GM21360 (cell line): ENCODE measurements around the gene GALNT14.
"Not testable (repeated sequence)": the region's sequence is repeated elsewhere in the genome, so short reads cannot be mapped to it uniquely, and the experiment has no call there.

Experiments
- ATAC-seq: cut with Tn5 transposase; IDR thresholded peaks from one replicate; pipeline ENCODE4 v1.9.1; 2021; ENCODE audit warnings: mild to moderate bottlenecking, moderate library complexity; ENCODE audit not compliant: unreplicated experiment

GALNT14 gene, protein sequence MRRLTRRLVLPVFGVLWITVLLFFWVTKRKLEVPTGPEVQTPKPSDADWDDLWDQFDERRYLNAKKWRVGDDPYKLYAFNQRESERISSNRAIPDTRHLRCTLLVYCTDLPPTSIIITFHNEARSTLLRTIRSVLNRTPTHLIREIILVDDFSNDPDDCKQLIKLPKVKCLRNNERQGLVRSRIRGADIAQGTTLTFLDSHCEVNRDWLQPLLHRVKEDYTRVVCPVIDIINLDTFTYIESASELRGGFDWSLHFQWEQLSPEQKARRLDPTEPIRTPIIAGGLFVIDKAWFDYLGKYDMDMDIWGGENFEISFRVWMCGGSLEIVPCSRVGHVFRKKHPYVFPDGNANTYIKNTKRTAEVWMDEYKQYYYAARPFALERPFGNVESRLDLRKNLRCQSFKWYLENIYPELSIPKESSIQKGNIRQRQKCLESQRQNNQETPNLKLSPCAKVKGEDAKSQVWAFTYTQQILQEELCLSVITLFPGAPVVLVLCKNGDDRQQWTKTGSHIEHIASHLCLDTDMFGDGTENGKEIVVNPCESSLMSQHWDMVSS

DNA sequence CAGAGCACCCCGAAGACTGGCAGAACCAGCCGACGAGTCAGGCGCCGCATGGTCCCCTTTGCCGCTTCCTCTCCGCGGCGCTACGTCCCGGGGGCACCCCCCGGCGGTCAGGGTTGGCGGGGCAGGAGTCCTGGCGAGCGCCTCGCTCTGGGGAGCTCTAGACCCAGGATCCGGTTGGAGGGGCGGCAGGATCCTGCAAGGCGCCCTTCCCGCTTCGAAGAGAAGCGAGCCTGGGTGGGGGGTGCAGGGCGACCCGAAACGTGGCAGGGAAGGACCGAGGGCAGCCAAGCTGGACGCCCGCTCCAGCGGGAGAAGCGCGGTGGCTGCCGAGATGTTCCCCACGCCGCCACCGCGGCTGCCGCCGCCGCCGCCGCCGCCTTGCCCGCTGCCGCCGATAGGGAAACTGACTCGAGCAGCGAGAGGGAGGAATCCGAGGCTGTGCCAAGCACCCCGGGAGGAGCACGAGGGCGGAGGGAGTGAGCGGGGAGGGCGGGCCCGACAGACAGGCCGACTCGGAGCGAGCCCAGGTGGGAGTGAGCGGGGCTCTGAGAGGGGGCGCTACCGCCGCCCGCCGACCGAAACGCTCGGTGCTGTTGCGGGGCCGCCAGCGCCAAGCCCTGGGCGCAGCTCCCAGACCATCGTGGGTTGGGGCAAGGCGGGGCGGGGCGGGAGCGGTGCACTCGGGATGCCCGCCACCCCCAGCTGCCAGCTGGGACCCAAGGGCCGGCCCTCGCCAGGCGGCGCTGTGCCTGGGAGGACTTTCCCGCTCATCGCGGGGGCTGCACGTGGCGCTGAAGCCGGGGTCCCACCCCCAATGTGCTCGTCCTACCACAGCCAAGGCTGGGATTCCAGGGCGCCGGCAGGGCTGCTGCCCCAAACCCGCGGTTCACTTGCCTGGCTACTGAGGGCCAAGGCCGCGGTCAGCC, at the start of gene GALNT14:
GALNT14 (minus strand) TSS at position 404 of the 926 bp plus-strand sequence; CDS start at position 50, 354 bp downstream.
- no peak for ATAC-seq

DNA sequence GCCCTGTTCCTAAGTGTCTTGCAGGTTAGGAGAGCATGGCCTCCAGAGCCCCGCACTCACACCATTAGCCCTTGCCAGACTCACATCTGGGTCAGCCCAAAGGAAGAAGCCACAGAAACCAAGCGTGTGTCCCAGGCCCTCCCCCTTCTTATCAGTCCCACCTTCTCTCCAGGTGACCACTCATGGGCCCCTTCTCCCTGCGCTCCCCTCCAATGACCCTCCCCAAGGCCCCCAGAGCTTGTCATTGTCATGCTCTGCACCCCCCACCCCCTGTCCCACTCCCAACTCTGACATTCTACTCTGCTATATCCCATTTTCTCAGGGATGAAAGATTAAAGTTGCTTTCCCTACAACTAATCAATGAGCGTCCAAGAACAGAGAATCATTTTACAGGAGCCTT, 48.9 kb upstream of the GALNT14 start:
- ATAC-seq, result no peak

DNA sequence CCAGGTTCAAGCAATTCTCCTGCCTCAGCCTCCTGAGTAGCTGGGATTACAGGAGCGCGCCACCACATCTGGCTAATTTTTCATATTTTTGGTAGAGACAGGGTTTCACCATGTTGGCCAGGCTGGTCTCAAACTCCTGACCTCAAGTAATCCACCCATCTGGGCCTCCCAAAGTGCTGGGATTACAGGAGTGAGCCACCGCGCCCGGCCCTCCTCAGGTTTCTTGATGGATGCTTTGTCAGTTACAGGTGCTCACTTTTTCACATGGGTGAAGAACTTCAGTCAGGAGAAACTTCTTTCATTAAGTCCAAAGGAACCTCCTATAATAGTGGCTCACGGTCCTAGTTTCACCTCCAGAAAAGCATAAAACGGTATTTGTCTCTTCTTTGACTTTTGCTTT, 45.7 kb upstream of the GALNT14 start:
- ATAC-seq, result not testable (repeated sequence)

DNA sequence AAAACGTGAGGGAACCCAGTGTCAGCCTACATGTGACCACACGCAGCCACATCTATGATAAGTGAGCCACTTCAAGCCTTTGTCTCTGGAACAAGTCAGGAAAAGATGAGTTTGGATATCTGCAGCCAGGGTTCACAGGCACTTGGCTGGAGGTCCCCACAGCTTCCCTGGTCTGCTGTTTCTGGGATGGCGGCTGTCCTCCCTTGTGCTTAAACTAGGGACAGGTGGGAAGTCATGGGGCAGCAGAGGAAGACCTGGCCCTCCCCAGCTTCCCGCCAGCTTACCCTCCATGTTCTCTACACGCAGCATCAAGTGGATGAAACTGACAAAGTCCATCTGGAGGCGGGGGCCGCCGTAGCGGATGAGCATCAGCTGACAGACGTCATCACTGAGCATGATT, 38.5 kb upstream of the GALNT14 start:
- ATAC-seq, result no peak

DNA sequence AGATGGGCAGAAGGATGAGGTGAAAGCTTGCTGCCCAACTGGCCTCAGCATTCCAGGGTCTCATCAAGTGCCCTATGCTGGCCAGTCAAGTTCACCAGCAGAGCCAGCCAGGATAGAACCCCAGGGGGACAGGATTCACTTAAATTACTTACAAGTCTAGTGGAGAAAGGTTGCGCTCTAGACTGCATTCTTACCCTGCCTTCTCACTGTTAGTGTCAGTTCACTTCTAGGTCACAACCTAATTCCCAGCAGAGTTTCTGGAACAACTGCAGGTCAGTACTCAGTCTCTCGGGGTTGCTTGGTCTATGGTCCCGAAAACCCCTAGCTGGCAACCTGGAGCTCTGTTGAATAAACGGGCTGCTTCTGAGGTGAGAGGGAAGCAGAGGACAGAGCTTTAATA, 32.9 kb upstream of the GALNT14 start:
- ATAC-seq, result no peak

DNA sequence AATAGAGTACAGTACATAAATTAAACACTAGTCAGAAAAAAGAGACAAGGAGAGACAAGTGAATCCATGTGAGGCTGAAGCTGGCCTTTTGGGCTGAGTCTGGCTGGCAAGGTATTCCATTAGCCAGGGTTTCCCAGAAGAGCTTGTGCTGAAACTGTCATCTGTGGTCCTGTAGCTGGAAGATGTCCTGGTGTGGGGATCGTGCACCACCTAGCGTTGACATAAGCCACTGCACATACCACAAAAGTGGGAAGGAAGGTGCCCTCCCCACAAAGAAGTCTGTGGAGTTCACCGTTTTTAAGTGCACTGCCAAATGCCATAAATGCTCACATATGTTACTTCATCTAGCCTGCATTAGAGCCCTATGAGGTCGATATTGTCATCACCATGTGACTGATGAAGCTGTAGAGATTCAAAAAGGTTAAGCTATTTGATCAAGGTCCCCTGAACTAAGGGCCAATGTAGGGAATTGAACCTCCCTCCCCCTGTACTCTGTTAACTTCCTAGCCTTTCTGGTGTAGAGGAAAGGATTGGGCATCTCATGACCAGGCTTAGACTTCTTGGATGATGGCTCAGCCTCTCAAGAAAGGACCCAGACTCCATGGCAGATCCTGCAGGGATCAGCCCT, 31.9 kb upstream of the GALNT14 start:
- no peak for ATAC-seq

DNA sequence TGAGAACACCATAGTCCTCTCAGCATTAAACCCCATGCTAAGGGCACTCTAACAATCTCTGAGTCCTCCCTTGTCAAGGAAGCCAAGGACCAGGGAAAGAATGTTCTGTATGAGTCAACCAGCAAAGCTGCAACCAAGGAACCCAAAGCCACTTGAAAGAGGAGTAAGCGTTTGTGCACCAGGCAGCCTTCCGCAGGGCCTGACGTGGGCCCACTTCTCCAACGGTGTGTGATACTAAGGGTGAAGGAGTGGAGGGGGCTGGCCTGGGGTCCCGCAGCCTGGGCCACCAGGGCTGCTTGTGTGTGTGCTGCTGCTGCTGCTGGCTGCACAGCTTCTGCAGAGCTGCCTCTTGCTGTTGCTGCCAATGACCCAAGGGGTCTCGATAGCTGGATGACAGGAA, 30.1 kb upstream of the GALNT14 start:
- no peak for ATAC-seq

DNA sequence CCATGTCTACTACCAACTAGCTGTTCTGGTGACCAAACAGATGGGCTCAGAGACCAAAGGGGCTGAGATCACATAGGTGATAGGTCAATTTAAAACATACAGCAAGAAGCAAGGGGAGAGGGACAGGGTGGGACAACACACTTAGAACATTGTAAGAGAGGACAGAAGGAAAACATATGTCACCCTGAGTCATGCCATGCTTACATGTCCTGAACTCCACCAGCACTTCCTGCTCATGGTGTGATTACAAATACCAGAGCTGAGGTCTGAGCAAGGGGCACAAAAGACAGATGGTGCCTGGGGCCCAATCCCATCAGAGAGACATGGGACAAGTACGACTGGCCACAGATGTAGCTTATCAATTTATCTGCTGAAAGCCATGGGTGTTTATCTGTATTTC, 28.7 kb upstream of the GALNT14 start:
- no peak for ATAC-seq

DNA sequence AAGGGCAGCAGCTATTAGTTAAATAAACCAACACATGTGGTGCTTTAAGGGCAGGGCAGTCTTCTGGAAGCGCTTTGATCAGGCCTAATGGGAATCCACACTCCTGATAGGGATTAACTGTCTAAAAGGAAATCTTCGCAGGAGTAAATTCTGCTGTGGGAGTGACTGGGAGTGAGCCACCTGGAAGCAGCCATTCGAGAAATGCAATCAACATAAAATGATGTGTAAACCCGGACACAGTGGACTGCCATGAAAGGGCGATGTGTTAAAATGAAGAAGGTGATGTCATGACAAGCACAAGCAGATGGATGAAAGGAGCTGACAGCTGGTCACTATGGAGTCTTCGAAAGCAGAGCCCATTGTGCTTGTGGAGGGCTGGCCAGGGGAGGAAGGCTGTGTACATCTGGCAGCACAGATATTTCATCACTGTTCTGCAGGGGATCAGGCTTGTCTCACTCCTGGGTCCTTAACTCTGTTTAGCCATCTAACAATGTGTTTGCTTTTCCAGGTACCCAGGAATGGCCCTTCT, 24.8 kb upstream of the GALNT14 start:
- no peak for ATAC-seq

DNA sequence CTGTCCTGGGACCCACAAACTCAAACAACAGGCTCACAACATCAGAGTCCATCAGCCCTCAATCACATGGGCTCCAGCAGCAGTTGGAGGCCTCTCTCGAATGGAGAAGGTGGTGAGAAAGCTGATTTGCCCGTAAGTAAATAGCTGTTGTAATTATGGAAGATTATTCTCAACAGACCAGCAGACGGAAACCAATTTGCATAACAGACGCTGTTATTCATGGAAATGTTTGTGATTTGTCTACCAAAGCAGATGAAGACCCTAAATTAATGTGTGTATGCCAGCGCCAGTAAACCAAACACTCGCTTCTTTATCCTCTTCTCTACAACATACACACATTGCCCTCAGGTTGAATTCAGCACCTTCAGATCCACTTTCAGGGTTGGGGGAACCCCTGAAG, 23.4 kb upstream of the GALNT14 start:
- ATAC-seq, result no peak

DNA sequence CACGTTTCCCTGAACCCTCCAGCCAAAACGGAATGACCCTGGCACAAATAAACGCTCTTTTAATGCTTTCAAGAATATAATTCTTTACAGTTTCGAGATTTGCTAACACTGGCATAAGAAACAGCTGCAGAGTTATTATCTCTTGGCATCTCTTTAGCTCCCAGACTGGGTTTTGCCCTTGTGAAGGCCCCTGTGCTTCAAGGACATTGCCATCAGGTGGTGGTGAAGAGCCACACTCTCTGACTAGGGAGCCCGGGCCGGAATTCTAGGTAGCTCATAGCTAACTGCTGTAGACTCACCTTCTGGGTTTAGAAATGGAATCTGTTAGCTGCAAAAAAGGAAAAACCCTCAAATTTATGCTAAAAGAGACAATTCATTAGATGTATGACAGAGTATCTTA, 13.3 kb upstream of the GALNT14 start:
- ATAC-seq, result no peak

DNA sequence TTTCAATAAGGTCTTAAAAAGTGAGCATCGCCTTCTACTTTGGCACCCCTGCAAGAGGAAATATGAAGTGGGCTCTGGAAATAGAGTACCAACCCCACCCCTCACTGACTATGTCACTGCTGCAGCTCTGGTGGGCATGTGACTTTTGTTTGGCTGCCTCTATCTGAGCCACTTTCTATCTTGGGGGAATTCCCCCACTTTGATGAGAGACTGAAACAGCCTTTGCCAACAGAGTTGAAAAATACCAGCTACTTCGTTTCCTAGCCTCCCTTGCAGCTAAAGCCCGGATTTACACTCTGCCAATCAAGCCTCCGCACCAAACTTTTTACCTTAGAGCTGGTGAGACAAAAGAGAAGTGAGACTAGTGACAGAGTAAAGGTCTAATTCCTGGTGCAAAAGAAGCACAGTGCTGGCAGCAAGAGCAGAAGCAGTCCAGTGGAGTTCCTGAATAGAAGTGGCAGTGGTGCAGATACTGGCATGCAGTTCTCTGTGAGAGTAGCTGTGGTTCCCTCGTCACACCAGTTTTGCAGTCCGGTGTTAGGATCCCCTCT, 12.0 kb upstream of the GALNT14 start:
- no peak for ATAC-seq

DNA sequence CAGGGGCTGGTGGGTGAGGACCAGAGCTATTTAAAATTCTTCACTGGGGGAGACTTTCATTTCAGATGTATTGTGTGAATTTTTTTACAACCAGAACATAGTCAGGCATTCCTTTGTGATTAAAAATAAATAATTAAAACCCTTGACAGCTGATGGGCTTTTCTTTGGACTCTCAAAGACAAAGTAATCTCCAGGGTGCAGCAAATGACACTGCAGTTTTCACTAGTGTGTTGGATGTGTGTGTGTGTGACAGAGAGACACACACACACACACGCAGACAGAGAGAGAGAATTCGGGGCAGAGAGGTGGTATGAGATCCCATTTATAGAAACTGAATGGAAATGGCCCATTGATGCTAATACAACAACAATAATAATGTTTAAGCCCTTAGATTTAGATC, 10.3 kb upstream of the GALNT14 start:
- ATAC-seq, result no peak

DNA sequence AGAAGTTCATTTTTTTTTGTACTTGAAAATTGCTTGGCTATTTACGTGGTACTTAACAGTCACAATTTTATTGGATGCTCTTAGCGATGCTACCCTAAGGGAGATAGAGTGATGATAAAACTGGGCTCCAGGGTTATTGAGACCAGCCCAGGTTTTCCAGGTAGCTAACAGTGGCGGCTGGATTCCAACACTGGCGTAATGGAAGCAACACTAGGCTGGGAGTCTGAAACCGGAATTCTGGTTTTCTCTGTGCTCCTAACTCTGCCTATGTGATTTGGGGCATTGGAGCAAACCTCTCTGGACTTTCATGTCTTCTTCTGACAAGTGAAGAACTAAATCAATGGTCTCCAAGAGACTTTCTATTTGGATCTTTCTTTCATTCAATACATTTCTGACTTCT, 9.4 kb upstream of the GALNT14 start:
- ATAC-seq, result no peak

DNA sequence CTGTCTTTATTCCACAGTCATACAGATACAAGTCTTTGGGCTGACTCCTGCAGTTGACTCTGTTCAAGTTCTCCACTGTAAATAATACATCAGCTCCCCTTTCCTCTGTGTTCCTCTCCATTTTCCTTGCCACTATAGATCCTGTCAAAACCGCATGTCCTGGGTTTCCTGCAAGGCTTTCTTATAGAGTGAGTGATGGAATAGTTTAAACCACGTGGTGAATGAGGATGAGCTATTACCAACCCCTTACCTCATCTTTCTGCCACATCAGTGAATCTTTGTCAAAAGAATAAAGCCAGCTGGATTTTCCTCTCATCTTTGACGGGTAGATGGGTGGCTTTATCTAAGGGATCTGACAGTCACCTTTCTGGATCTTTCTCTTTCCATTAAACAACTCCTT, 3.9 kb upstream of the GALNT14 start:
- ATAC-seq, result no peak

DNA sequence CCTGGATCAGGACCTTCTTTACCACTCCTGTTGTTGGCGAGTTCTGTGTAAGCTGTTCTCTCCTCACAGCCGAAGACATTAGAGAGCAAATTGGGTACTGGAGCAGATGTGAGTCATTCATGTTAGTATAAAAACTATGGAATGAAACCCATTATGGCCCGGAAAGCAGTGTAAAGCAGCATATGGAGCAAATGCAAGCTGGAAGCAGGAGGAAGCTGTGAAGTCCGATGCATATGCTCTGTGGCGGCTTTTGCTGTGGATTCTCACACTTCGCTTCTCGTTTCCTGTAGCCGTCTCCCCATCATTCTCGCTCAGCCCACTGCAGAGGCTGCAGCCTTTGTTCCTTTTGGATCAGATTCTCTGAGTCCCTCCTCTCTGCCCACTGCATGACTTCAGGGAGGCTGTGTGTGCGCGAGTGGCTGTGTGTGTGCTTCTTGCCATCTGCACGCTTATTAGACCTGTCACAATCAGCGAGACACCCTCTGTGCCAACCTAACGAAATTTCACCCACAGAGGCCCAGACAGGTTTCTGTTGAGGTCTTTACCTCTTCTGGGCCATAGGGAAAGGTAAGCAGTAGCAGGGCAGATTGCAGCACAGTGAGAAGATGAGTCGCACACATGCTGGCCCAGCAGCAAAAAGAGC, 3.3 kb upstream of the GALNT14 start:
- no peak for ATAC-seq

DNA sequence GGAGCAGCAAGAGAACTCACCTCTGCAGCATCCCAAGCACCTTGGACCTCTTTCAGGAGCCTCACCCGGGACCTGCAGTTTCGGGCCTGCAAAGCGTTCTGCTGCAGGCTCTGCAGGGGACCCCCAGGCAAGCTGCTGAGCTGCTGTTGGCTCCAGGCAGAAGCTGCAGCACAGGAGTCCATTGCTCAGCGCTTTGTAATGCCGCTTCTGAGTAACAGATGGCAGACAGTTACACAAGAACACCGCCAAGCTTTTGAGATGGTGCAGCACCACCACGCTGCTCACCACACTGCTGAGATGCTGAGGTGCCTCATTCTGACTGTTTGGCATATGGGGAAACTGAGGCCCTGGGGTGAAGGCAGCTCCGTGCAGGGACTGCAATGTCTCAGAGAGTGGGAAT, 1.9 kb upstream of the GALNT14 start:
- no peak for ATAC-seq

DNA sequence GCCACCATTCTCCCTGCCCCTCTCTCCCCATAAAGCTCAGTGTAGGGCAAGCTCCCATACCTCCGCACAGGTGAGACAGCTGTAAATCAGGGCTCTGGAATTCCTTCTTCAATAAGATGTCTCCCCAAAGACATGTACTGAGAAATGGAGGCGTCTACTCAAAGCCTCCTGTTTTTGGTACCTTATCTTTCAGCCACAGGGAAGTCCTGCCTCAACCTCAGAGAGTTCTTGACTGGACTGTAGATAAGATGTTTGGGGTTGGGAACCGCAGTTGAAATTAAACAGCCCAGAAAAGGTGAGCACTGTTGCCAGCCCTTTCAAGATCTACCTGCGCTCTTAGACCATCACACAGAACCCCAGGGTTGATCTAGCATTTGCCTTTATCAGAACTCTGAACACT, 1.4 kb upstream of the GALNT14 start:
- ATAC-seq, result no peak

DNA sequence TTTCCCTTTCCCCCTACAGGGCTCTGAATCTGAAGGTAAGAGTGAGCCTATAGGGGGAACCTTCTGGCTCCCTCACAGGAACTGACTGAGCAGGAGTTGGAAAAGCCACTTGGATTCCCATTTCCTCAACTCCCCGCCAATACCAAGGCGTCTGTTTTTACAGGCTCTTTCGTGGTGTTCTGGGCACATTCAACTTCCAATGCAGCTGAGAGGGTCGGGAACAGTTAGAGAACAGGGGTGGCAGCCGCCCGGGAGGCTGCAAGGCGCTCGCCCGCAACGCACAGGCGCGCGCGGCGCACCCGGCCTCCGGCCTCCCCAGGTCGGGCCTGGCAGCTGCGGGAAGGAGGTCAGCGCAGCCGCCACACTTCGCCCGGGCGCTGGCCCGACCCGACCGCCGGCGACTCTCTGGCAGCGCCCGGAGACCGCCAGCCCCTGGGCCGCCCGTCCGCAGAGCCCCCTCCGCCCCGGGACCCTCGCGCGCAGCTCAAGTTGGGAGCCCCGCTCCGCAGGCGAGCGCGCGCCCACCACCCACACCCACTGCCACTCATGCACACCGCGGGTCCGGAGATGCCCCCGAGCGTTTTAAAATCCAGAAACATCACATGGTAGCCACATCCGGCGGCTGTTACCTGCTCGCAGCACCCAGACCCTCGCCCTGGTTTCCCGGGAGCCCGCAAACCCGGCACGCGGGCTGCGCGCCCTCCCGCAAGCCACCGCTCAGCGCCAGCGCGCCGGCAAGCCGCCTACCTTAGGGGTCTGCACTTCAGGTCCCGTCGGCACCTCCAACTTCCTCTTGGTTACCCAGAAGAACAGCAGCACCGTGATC, 816 bp downstream of the GALNT14 start:
- ATAC-seq, result no peak
